ENCODE measurements around the gene GABBR1. TPM values are rescaled to one million over a fixed set of nuclear protein-coding genes. Genes with fewer than 3 reads are reported as not detected.
"Not testable (repeated sequence)": the region's sequence is repeated elsewhere in the genome, so short reads cannot be mapped to it uniquely, and the experiment has no call there.

GABBR1 gene
- total RNA-seq, 2 experiments from 2014 or later: 10.8 to 10.9 TPM

DNA sequence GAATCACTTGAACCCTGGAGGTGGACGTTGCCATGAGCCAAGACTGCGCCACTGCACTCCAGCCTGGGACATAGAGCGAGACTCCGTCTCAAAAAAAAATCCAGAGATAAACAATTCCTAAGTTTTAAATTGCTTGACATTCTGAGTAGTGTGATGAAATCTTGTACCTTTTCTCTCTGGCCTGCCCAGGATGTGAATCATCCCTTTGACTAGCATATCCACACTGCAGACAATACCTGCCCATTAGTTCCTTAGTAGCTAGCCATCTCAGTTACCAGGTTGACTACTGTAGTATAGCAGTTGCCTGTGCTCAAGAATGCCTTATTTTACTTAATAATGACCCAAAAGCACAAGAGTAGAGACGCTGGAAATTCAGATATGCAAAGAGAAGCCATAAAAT lies 45.1 kb upstream of the GABBR1 start:
- Mint-ChIP-seq H3K9me3 (no peaks in the 10 kb centered on the region), H3K4me1 (ENCODE audit: low read depth) (peaks cover 2% of the 10 kb centered on the region), H3K4me3 (no peak overlapping the region), H3K27ac (no peak overlapping the region), H3K27me3 (peaks cover 4% of the 10 kb centered on the region), H3K36me3 (ENCODE audit: low read depth) (no peaks in the 10 kb centered on the region)
- no peak for ATAC-seq
- intact Hi-C loops (cut with micrococcal nuclease): no loop called here
- POLR2A ChIA-PET: no interaction called here
- TF ChIP-seq, protein P1, sequence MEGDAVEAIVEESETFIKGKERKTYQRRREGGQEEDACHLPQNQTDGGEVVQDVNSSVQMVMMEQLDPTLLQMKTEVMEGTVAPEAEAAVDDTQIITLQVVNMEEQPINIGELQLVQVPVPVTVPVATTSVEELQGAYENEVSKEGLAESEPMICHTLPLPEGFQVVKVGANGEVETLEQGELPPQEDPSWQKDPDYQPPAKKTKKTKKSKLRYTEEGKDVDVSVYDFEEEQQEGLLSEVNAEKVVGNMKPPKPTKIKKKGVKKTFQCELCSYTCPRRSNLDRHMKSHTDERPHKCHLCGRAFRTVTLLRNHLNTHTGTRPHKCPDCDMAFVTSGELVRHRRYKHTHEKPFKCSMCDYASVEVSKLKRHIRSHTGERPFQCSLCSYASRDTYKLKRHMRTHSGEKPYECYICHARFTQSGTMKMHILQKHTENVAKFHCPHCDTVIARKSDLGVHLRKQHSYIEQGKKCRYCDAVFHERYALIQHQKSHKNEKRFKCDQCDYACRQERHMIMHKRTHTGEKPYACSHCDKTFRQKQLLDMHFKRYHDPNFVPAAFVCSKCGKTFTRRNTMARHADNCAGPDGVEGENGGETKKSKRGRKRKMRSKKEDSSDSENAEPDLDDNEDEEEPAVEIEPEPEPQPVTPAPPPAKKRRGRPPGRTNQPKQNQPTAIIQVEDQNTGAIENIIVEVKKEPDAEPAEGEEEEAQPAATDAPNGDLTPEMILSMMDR (IDR thresholded peaks at IDR 0.05): no peak
- no peak for DNase-seq
- CTCF ChIA-PET: interaction anchor here (9.2 kb wide), 1 partner anchor 26 kb away, joined by 94 read pairs; no protein-coding TSS in a partner anchor

DNA sequence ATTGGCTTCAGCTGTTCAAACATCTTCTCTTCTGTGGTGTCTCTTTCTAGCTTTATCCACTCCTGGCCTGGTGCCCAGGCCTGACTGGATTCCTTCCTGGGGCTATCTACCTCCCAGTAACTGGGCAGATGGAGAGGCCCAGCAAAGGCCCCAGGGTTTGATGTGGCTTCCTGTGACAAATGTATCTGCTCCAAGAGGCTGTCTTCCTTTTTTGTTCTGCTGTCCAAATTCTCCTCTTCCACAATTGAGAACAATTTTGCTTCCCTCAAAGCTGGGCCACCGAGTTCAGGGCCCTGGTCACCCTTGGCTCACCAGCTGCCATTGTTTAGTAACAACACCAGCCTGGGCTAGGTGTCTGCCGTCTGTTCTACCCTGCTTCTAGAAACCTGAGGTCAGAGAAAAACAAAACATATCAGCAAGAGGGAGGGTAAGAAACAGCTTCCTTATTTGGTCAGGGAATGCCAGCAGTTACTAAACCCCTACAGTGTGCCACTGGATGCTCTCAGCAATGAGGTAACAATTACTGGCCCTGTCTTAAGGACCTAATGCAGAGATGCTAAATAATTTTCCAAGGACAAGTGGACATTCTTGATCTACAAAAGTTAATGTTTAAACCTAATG lies 44.1 kb upstream of the GABBR1 start:
- intact Hi-C loops (cut with micrococcal nuclease): no loop called here
- ATAC-seq: no peak
- POLR2A ChIA-PET: no interaction called here
- H3K27me3 Mint-ChIP-seq: peaks cover 7% of the 10 kb centered on the region
- no peak for DNase-seq
- no peak overlapping the region for H3K4me3 Mint-ChIP-seq
- H3K4me1 Mint-ChIP-seq (ENCODE audit: low read depth): peaks cover 2% of the 10 kb centered on the region
- TF ChIP-seq, protein P1 (IDR thresholded peaks at IDR 0.05): no peak
- CTCF ChIA-PET: interaction anchor here (9.2 kb wide), 1 partner anchor 25 kb away, joined by 94 read pairs; no protein-coding TSS in a partner anchor
- no peaks in the 10 kb centered on the region for H3K9me3 Mint-ChIP-seq
- H3K27ac Mint-ChIP-seq: no peak overlapping the region
- H3K36me3 Mint-ChIP-seq (ENCODE audit: low read depth): no peaks in the 10 kb centered on the region

DNA sequence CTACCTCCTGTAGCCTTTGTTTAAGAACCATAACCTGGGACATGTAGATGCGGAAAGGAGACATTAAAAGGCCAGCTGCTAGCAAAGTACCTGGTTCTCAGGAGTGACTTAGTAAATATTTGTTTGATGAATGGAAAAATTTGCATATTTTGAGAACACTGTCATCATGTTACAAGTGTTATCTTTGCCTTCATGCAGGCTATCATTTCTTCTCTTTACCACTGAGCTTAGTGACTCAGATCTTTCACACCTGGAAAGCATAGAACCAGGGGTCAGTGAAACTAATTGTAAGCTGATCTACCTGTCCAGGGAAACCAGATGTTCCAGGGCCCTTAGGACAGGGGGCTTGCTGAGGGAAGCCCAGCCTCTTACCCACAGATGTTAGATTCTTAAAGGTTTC lies 42.6 kb upstream of the GABBR1 start:
- Mint-ChIP-seq H3K4me3 (no peak overlapping the region), H3K4me1 (ENCODE audit: low read depth) (peaks cover 2% of the 10 kb centered on the region), H3K27me3 (peaks cover 9% of the 10 kb centered on the region), H3K9me3 (no peaks in the 10 kb centered on the region), H3K36me3 (ENCODE audit: low read depth) (no peaks in the 10 kb centered on the region), H3K27ac (no peak overlapping the region)
- CTCF ChIA-PET: interaction anchor here (0.7 to 9.2 kb wide), 3 partner anchors 12 to 159 kb away, joined by 3 to 94 read pairs (median 3); no protein-coding TSS in a partner anchor
- ATAC-seq (no peak), DNase-seq (no peak)
- POLR2A ChIA-PET: no interaction called here
- intact Hi-C loops (cut with micrococcal nuclease): no loop called here
- TF ChIP-seq, protein P1 (IDR thresholded peaks at IDR 0.05): no peak

DNA sequence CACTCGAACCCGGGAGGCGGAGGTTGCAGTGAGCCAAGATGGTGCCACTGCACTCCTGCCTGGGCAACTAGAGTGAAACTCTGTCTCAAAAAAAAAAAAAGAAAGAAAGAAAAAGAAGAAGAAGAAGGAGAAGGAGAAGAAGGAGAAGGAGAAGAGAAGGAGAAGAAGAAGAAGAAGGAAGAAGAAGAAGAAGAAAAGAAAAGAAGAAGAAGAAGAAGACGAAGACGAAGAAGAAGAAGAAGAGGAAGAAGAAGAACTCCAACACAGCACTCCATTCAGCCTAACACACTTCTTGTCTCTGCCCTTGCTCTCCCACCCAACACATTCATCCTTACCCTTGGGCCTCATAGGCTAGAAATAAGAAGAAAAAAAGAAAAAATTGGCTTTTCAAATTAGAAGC lies 41.0 kb upstream of the GABBR1 start:
- no peak for ATAC-seq
- Mint-ChIP-seq H3K4me1 (ENCODE audit: low read depth) (peaks cover 2% of the 10 kb centered on the region), H3K36me3 (ENCODE audit: low read depth) (no peaks in the 10 kb centered on the region), H3K4me3 (no peak overlapping the region), H3K27me3 (peaks cover 11% of the 10 kb centered on the region), H3K9me3 (no peaks in the 10 kb centered on the region), H3K27ac (no peak overlapping the region)
- TF ChIP-seq, protein P1 (IDR thresholded peaks at IDR 0.05): no peak
- intact Hi-C loops (cut with micrococcal nuclease): no loop called here
- POLR2A ChIA-PET: no interaction called here
- CTCF ChIA-PET: interaction anchor here (9.2 kb wide), 1 partner anchor 22 kb away, joined by 94 read pairs; no protein-coding TSS in a partner anchor
- no peak for DNase-seq

DNA sequence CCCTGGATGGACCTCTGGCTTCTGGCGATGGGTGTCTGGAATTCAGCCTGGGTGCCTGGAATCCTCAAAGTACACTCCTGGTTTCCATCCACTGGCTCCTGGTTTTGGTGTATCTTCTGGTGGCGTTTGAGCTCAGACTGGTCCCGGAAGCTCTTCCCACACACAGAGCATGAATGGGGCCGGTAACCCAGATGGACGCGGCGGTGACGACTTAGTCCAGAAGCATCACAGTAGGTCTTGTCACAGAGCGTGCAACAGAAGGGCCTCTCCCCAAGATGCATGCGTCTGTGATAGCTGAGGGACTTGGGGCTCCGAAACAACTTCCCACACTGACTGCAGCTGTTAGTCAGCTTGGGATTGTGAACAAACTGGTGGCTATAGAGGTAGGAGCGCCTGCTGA lies 40.2 kb upstream of the GABBR1 start:
- H3K9me3 Mint-ChIP-seq: no peaks in the 10 kb centered on the region
- TF ChIP-seq, protein P1 (IDR thresholded peaks at IDR 0.05): no peak
- peaks cover 2% of the 10 kb centered on the region for H3K4me1 Mint-ChIP-seq (ENCODE audit: low read depth)
- DNase-seq: no peak
- H3K27ac Mint-ChIP-seq: no peak overlapping the region
- intact Hi-C loops (cut with micrococcal nuclease): no loop called here
- ATAC-seq: no peak
- CTCF ChIA-PET: interaction anchor here (1.7 to 9.2 kb wide), 2 partner anchors 21 to 33 kb away, joined by 4 to 94 read pairs; no protein-coding TSS in a partner anchor
- POLR2A ChIA-PET: interaction anchor here (1.0 kb wide), 1 partner anchor 11 kb away, joined by 3 read pairs; no protein-coding TSS in a partner anchor
- no peak overlapping the region for H3K4me3 Mint-ChIP-seq
- no peaks in the 10 kb centered on the region for H3K36me3 Mint-ChIP-seq (ENCODE audit: low read depth)
- H3K27me3 Mint-ChIP-seq: peaks cover 11% of the 10 kb centered on the region

DNA sequence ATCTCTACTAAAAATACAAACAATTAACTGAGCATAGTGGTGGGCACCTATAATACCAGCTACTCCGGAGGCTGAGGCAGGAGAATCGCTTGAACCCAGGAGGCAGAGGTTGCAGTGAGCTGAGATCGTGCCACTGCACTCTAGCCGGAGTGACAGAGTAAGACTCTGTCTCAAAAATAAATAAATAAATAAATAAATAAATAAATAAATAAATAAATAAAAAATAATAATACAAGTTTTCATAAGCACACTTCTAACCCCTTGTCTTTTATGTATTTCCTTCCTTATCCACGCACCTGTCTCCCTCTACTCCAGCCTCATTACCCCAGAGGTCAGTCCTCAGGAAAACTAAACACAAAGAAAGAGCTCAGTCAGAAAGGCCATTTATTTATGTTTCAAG lies 39.1 kb upstream of the GABBR1 start:
- not testable (repeated sequence) for ATAC-seq

More for the DNA sequence above, 39.1 kb upstream of the GABBR1 start:
- DNase-seq; H3K36me3 Mint-ChIP-seq (ENCODE audit: low read depth); H3K4me3 Mint-ChIP-seq; H3K4me1 Mint-ChIP-seq (ENCODE audit: low read depth); H3K27ac Mint-ChIP-seq; POLR2A ChIA-PET; H3K9me3 Mint-ChIP-seq; intact Hi-C loops (cut with micrococcal nuclease): not testable (repeated sequence)
- peaks cover 12% of the 10 kb centered on the region for H3K27me3 Mint-ChIP-seq
- CTCF ChIA-PET: interaction anchor here (1.1 to 9.2 kb wide), 3 partner anchors 20 to 34 kb away, joined by 3 to 94 read pairs (median 4); no protein-coding TSS in a partner anchor

Measured in activated CD8-positive, alpha-beta T cell treated with anti-CD3 and anti-CD28 coated beads for 36 hours (primary cell).